HepG2 (cell line): ENCODE data around the gene SCFD2. TPM values are rescaled to one million over a fixed set of nuclear protein-coding genes. Genes with fewer than 3 reads are reported as not detected.

Experiments used
- ATAC-seq: fragments of 200-7000 bp; cut with Tn5 transposase; 3 replicates; pipeline ENCODE4 v1.9.1; 2020; ENCODE audit warnings: mild to moderate bottlenecking, moderate library complexity
- BruUV-seq: library from RNA; stranded (reverse); fragments of 400-500 nt; replicated peaks from 2 replicates; lab custom pipeline; 2021; lab: Mats Ljungman, UMichigan
- CTCF ChIA-PET: fragments of 300-600 bp; formaldehyde crosslinking; extraction: SDS; loops from one replicate; lab custom pipeline; 2021; ENCODE audit warnings: low total read pairs, inconsistent platforms, low intra/inter-chr PET ratio; lab: Yijun Ruan, JAX
- POLR2A ChIA-PET: fragments of 350-600 bp; sonication (Branson Sonifier 250); formaldehyde crosslinking; loops from one replicate; lab custom pipeline; 2020; ENCODE audit warnings: antibody characterized with exemption, inconsistent platforms; lab: Yijun Ruan, JAX
- DNase-seq: peaks from one replicate; pipeline ENCODE4 v3.0.0-alpha.2; 2015; ENCODE audit warnings: low spot score
- FAIRE-seq: peaks from 3 replicates; lab custom pipeline; 2011; peaks lifted over from hg19 to GRCh38; lab: Jason Lieb, UNC
- H2AFZ ChIP-seq: one replicate; pipeline ENCODE4 v1.6.1; 2011; ENCODE audit warnings: low read length, inconsistent platforms
- H3K27ac ChIP-seq: fragments of 300-600 bp; 3 replicates; pipeline ENCODE4 v1.8.0; 2011; ENCODE audit warnings: mixed run types, mild to moderate bottlenecking, mixed read lengths, low read length, inconsistent platforms; ENCODE audit not compliant: insufficient read depth; ENCODE audit errors: extremely low read length
- H3K27me3 ChIP-seq, 2 experiments: fragments of 200-600 bp in 1 of 2; 2 replicates in 1 of 2; 3 replicates in 1 of 2; pipeline versions ENCODE4 v1.6.0 to v1.8.0; 2011; ENCODE audit warnings: low read length in 2 of 2, mild to moderate bottlenecking in 2 of 2, moderate library complexity in 2 of 2, inconsistent platforms in 1 of 2; ENCODE audit not compliant: insufficient read depth in 2 of 2, control insufficient read depth in 1 of 2
- H3K36me3 ChIP-seq, 2 experiments: fragments of 200-600 bp in 1 of 2; replicated peaks in 1 of 2; 2 replicates in 1 of 2; 3 replicates in 1 of 2; pipeline versions ENCODE4 v1.5.1 to v1.8.0; 2011; ENCODE audit warnings: low read length in 2 of 2, inconsistent platforms in 1 of 2; ENCODE audit not compliant: insufficient read depth in 2 of 2, control insufficient read depth in 1 of 2
- H3K4me1 ChIP-seq: 2 replicates; pipeline ENCODE4 v1.5.1; 2012; ENCODE audit warnings: low read length, inconsistent platforms; ENCODE audit not compliant: insufficient read depth
- H3K4me2 ChIP-seq: 2 replicates; pipeline ENCODE4 v1.6.0; 2011; ENCODE audit warnings: low read depth, low read length, inconsistent platforms
- H3K4me3 ChIP-seq, 3 experiments: fragments of 200-600 bp in 1 of 3; sonication (generic), shearing (Covaris generic) in 1 of 3; replicated peaks in 1 of 3; 2 replicates each; pipeline ENCODE4 v1.5.1; 2011 to 2016; ENCODE audit warnings: low read length in 3 of 3, inconsistent platforms in 2 of 3, low read depth in 2 of 3, mild to moderate bottlenecking in 2 of 3, control low read depth in 1 of 3, mixed read lengths in 1 of 3; ENCODE audit not compliant: insufficient read depth in 1 of 3
- H3K79me2 ChIP-seq: one replicate; pipeline ENCODE4 v1.6.1; 2011; ENCODE audit warnings: low read length, inconsistent platforms; ENCODE audit not compliant: insufficient read depth
- H3K9ac ChIP-seq: 2 replicates; pipeline ENCODE4 v1.6.0; 2011; ENCODE audit warnings: mild to moderate bottlenecking, low read depth, low read length, inconsistent platforms; ENCODE audit not compliant: insufficient read depth
- H3K9me3 ChIP-seq: 2 replicates; pipeline ENCODE4 v1.5.1; 2012; ENCODE audit warnings: mild to moderate bottlenecking, low read length
- H4K20me1 ChIP-seq: 2 replicates; pipeline ENCODE4 v1.6.0; 2011; ENCODE audit warnings: inconsistent platforms, mild to moderate bottlenecking, low read length, moderate library complexity; ENCODE audit not compliant: insufficient read depth
- MEF2D ChIP-seq: sonication (generic); formaldehyde crosslinking; IDR thresholded peaks from 2 replicates; pipeline ENCODE4 v1.5.1; 2020; ENCODE audit warnings: mild to moderate bottlenecking, missing genetic modification reagents
- MIXL1 ChIP-seq: IDR thresholded peaks from 2 replicates; pipeline ENCODE4 v1.6.1; 2016
- PBX3 ChIP-seq: sonication (generic); formaldehyde crosslinking; IDR thresholded peaks from 2 replicates; pipeline ENCODE4 v1.8.1; 2023; ENCODE audit warnings: missing genetic modification reagents, inconsistent platforms, borderline replicate concordance
- SAFB2 ChIP-seq: sonication (generic); formaldehyde crosslinking; IDR thresholded peaks from 2 replicates; pipeline ENCODE4 v1.5.1; 2020; ENCODE audit warnings: missing genetic modification reagents, low read depth, mild to moderate bottlenecking, borderline replicate concordance
- SMARCE1 ChIP-seq: fragments of 450-650 bp; IDR thresholded peaks from 2 replicates; pipeline ENCODE4 v1.6.1; 2017; ENCODE audit warnings: borderline replicate concordance
- STAT5B ChIP-seq: sonication (generic); formaldehyde crosslinking; IDR thresholded peaks from 2 replicates; pipeline ENCODE4 v1.4.0; 2020; ENCODE audit warnings: missing genetic modification reagents
- ZBTB33 ChIP-seq: sonication (generic); formaldehyde crosslinking; IDR thresholded peaks from 2 replicates; pipeline ENCODE4 v1.4.0; 2020; ENCODE audit warnings: missing genetic modification reagents
- ZBTB7A ChIP-seq: sonication (generic); formaldehyde crosslinking; IDR thresholded peaks from 2 replicates; pipeline ENCODE4 v1.8.0; 2022; ENCODE audit warnings: mild to moderate bottlenecking, missing genetic modification reagents
- ZIK1 ChIP-seq: sonication (generic); formaldehyde crosslinking; IDR thresholded peaks from 2 replicates; pipeline ENCODE4 v1.5.0; 2020; ENCODE audit warnings: mild to moderate bottlenecking, low read depth, missing genetic modification reagents, borderline replicate concordance
- ZNF142 ChIP-seq: sonication (generic); formaldehyde crosslinking; IDR thresholded peaks from 2 replicates; pipeline ENCODE4 v1.4.0; 2020; ENCODE audit warnings: missing genetic modification reagents
- ZNF343 ChIP-seq: sonication (generic); formaldehyde crosslinking; IDR thresholded peaks from 2 replicates; pipeline ENCODE4 v1.4.0; 2020; ENCODE audit warnings: mild to moderate bottlenecking, missing genetic modification reagents
- ZNF644 ChIP-seq: IDR thresholded peaks from 2 replicates; pipeline ENCODE4 v1.6.1; 2016; ENCODE audit warnings: low read depth
- ZNF720 ChIP-seq: sonication (generic); formaldehyde crosslinking; IDR thresholded peaks from 2 replicates; pipeline ENCODE4 v1.4.0; 2020; ENCODE audit warnings: missing genetic modification reagents
- ZNF788 ChIP-seq: sonication (generic); formaldehyde crosslinking; IDR thresholded peaks from 2 replicates; pipeline ENCODE4 v1.5.0; 2020; ENCODE audit warnings: mild to moderate bottlenecking, missing genetic modification reagents, borderline replicate concordance
- WGBS: methylation state at CpG from one replicate; pipeline ENCODE4 v1.1.6; 2017; ENCODE audit warnings: low lambda C conversion rate; 5-methylcytosine and 5-hydroxymethylcytosine counted together
- in situ Hi-C: cut with HindIII; loops from 2 replicates; pipeline ENCODE4 v1.10.0; 2017; ENCODE audit warnings: low pct_unique_long_range_greater_than_20kb; ENCODE audit not compliant: extremely low pct_ligation_motif_present
- intact Hi-C: fragments of 100-400 bp; cut with micrococcal nuclease; formaldehyde crosslinking; loops from one replicate; pipeline ENCODE4 v1.10.0; 2022; ENCODE audit not compliant: unreplicated experiment
- polyA plus RNA-seq, 8 experiments: library from polyadenylated mRNA; depleted of rRNA in 3 of 8; stranded (reverse) in 7 of 8; unstranded in 1 of 8; fragments of >200 nt; fragmentation: Illumina TruSeq in 4 of 8; extraction: Trizol in 4 of 8; gene quantifications; 2 replicates each; pipeline versions ENCODE4 v1.2.1 to v1.2.3, GENCODE V29; 2011 to 2016; ENCODE audit warnings: low read depth in 4 of 8, missing spikeins in 1 of 8, mixed read lengths in 1 of 8; ENCODE audit not compliant: insufficient read depth in 1 of 8
- total RNA-seq, 5 experiments: library from RNA; depleted of rRNA; stranded (reverse); fragments of >200 nt; fragmentation: Illumina TruSeq; extraction: Trizol; gene quantifications; 2 replicates each; pipeline ENCODE4 v1.2.3, GENCODE V29; 2016; ENCODE audit warnings: low read depth in 1 of 5

The SCFD2 gene
- total and polyA plus RNA-seq, 2 of the 13 experiments (the other 11 are each of a cell fraction or from before 2014, with no cell fraction given), result 4.6 to 15.6 TPM

GRCh38 chr4:53267026-53267425, 98.8 kb downstream of the SCFD2 start:
- H3K4me1 ChIP-seq, result no peaks in the 10 kb centered on the region
- ATAC-seq (no peak), FAIRE-seq (no peak), DNase-seq (no peak)
- TF ChIP-seq ZIK1 (CRISPR knock-in tag) (no peak), SAFB2 (CRISPR knock-in tag) (no peak), ZBTB33 (no peak), ZBTB7A (CRISPR knock-in tag) (no peak), SMARCE1 (no peak), ZNF142 (CRISPR knock-in tag) (no peak), ZNF788 (CRISPR knock-in tag) (no peak), ZNF720 (CRISPR knock-in tag) (no peak), ZNF343 (CRISPR knock-in tag) (no peak), PBX3 (no peak), ZNF644 (CRISPR knock-in tag) (no peak), MEF2D (no peak), MIXL1 (CRISPR knock-in tag) (no peak), STAT5B (CRISPR knock-in tag) (no peak)
- H3K9ac ChIP-seq, result no peak overlapping the region
- H3K79me2 ChIP-seq, result no peaks in the 10 kb centered on the region
- no peak overlapping the region for H2AFZ ChIP-seq
- peaks cover 12% of the 10 kb centered on the region; the same call in 1 of the 2 replicates for H3K9me3 ChIP-seq
- CTCF ChIA-PET, result no interaction called here
- no peak overlapping the region for H3K27ac ChIP-seq
- WGBS, result 97% methylated on average over 4 of the region's 4 CpGs
- H3K4me2 ChIP-seq, result no peak overlapping the region
- no peaks in the 10 kb centered on the region for H3K36me3 ChIP-seq
- POLR2A ChIA-PET, result no interaction called here
- H4K20me1 ChIP-seq, result no peaks in the 10 kb centered on the region
- in situ Hi-C loops, result no loop called here
- no peak overlapping the region for H3K4me3 ChIP-seq
- BruUV-seq, result no TSS peak
- no peaks in the 10 kb centered on the region for H3K27me3 ChIP-seq
- intact Hi-C loops, result no loop called here
